HG02571 (cell line): ENCODE measurements around the gene NELFE.
"Not testable (repeated sequence)": the region's sequence is repeated elsewhere in the genome, so short reads cannot be mapped to it uniquely, and the experiment has no call there.

Experiments used
- ATAC-seq: cut with Tn5 transposase; IDR thresholded peaks from one replicate; pipeline ENCODE4 v1.9.1; 2021; ENCODE audit warnings: mild to moderate bottlenecking, moderate library complexity; ENCODE audit not compliant: unreplicated experiment

The NELFE gene

GRCh38 chr6:31952140-31952805 lies 6.5 kb downstream of the NELFE start:
- no peak for ATAC-seq

DNA sequence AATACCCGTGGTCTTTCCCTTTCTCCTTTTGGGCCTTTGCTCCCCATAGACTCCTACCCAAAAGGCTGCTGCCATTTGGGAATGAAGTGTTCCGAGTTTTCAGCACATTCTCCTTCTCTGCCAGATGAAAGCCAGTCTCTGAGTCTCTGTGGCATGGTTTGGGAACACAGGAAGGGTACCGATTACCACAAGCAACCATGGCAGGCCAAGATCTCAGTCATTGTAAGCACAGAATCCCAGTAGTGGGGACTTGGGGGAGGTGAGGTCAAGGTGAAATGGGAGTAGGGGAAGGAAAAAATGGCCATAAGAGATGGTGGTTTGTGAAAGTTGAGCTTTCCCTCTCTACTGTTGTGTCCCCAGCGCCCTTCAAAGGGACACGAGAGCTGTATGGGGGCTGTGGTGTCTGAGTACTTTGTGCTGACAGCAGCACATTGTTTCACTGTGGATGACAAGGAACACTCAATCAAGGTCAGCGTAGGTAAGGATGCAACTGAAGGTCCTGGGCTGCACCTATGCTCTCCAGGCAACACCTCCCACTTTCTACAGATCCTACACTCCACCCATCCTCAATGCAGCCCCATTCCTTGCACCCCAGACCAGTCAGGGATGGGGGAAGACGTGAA lies 8.7 kb downstream of the NELFE start:
- ATAC-seq = no peak

GRCh38 chr6:31948753-31949413 lies 9.9 kb downstream of the NELFE start:
- ATAC-seq = no peak

DNA sequence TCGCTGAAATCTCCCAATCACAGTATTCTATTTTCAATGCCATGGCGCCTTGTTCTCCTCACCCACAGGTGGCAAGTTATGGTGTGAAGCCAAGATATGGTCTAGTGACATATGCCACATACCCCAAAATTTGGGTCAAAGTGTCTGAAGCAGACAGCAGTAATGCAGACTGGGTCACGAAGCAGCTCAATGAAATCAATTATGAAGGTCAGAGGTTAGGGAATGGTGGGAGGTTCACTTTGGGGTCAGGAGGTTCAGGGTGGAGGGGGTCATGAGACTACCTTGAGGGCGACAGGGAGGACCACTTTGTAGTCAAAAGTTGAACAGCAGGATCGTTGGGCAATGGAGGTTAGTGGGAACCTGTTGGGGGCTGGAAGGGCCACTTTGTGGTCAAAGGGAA lies 10.5 kb downstream of the NELFE start:
- ATAC-seq = no peak

DNA sequence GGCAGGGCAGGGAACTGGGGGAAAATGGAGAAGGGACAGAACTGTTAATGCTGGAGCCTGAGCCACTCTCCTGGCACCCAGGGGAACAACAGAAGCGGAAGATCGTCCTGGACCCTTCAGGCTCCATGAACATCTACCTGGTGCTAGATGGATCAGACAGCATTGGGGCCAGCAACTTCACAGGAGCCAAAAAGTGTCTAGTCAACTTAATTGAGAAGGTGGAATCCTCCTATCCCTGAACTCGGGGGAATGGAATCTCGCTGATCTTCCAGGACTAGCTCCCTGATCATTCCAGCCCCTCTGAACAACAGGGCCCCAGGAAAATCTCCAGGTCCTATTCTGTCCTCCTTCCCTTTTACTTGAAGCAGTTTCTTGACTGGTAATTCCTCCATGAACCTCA lies 10.9 kb downstream of the NELFE start:
- ATAC-seq = no peak

DNA sequence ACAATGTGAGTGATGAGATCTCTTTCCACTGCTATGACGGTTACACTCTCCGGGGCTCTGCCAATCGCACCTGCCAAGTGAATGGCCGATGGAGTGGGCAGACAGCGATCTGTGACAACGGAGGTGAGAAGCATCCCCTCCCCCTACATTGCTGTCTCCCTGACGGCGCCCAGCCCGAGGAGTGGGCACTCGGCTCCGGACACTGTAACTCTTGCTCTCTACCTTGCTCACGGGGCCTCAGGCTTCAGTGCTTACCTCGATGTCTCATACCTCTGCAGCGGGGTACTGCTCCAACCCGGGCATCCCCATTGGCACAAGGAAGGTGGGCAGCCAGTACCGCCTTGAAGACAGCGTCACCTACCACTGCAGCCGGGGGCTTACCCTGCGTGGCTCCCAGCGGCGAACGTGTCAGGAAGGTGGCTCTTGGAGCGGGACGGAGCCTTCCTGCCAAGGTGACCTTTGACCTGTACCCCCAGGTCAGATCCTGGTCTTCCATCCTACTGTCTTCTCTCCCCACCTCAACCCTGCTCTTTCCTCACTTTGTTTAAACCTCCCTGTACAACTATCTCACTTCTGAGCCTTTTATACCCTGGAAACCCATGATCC lies 11.6 kb downstream of the NELFE start:
- no peak for ATAC-seq

DNA sequence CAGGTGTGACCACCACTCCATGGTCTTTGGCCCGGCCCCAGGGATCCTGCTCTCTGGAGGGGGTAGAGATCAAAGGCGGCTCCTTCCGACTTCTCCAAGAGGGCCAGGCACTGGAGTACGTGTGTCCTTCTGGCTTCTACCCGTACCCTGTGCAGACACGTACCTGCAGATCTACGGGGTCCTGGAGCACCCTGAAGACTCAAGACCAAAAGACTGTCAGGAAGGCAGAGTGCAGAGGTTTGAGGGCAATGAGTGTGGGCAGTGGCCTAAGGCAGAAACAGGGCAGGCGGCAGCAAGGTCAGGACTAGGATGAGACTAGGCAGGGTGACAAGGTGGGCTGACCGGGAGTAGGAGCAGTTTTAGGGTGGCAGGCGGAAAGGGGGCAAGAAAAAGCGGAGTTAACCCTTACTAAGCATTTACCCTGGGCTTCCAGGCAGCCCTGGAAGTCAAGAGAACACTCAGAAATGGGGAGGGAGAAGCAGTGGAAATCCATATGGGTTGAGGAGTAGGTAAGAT lies 12.3 kb downstream of the NELFE start:
- no peak for ATAC-seq

DNA sequence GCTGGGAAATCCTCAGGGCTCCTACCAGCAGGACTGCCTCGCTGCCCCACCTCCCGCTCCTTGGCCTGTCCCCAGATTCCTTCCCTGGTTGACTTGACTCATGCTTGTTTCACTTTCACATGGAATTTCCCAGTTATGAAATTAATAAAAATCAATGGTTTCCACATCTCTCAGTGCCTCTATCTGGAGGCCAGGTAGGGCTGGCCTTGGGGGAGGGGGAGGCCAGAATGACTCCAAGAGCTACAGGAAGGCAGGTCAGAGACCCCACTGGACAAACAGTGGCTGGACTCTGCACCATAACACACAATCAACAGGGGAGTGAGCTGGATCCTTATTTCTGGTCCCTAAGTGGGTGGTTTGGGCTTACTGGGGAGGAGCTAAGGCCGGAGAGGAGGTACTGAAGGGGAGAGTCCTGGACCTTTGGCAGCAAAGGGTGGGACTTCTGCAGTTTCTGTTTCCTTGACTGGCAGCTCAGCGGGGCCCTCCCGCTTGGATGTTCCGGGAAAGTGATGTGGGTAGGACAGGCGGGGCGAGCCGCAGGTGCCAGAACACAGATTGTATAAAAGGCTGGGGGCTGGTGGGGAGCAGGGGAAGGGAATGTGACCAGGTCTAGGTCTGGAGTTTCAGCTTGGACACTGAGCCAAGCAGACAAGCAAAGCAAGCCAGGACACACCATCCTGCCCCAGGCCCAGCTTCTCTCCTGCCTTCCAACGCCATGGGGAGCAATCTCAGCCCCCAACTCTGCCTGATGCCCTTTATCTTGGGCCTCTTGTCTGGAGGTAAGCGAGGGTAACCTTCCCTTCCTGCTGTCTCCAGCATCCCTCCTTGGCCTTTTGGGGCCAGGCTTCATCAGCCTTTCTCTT lies 13.0 kb downstream of the NELFE start, which contains the start of gene CFB:
CFB (plus strand) TSS at position 589 of the 863 bp plus-strand sequence; CDS start at position 716, 127 bp downstream.
- ATAC-seq = no peak

DNA sequence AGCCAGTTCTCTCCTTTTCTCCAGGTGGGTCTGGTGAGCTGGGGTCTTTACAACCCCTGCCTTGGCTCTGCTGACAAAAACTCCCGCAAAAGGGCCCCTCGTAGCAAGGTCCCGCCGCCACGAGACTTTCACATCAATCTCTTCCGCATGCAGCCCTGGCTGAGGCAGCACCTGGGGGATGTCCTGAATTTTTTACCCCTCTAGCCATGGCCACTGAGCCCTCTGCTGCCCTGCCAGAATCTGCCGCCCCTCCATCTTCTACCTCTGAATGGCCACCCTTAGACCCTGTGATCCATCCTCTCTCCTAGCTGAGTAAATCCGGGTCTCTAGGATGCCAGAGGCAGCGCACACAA lies 13.6 kb downstream of the NELFE start:
- ATAC-seq = no peak

- ATAC-seq = no peak
Measured at GRCh38 chr6:31943742-31944141, 15.0 kb downstream of the NELFE start.

- no peak for ATAC-seq
Measured at GRCh38 chr6:31940256-31940664, 18.5 kb downstream of the NELFE start.

- no peak for ATAC-seq
Measured at GRCh38 chr6:31935823-31936222, 22.9 kb downstream of the NELFE start.

- ATAC-seq = no peak
Measured at GRCh38 chr6:31935021-31935420, 23.8 kb downstream of the NELFE start.

DNA sequence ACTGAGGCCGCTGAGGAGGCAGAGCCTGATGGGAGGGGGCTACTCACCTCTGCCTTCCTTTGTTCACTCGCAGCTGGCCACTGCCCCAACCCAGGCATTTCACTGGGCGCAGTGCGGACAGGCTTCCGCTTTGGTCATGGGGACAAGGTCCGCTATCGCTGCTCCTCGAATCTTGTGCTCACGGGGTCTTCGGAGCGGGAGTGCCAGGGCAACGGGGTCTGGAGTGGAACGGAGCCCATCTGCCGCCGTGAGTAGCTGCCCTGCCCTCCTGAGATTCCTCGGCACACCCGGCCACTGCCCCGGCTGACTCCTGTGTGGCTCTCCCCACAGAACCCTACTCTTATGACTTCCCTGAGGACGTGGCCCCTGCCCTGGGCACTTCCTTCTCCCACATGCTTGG lies 25.2 kb downstream of the NELFE start:
- ATAC-seq = no peak

- not testable (repeated sequence) for ATAC-seq
Measured at GRCh38 chr6:31932137-31932536, 26.6 kb downstream of the NELFE start.

GRCh38 chr6:31930962-31931361 lies 27.8 kb downstream of the NELFE start:
- no peak for ATAC-seq

GRCh38 chr6:31928672-31928939 lies 30.2 kb downstream of the NELFE start:
- ATAC-seq = no peak

GRCh38 chr6:31927863-31928671 lies 30.7 kb downstream of the NELFE start:
- ATAC-seq = no peak

DNA sequence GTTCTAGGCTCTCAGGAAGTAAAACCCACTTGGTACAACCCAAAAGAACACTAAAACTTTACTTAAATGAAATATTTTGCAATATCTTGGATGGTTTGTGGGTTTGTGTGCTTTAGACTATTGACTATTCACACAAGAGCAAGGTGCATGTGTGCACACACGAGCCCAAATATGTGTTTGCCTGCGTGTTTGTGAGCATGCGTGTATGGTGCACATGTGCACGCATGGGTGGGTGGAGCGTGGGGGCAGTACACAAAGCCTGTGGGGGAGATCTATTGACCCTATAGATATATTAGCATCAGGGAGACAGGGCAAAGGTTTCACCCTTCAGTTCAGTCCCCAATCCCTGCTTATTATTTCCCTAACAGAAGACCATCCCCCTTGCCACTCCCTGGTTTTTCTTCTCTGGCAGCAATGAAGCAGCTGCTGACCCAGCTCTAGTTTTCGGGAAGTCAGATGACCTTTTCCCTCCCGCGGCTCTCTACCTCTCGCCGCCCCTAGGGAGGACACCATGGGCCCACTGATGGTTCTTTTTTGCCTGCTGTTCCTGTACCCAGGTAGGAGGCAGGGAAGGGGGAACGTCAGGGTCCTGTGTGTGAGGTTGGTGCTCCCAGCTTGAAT lies 31.4 kb downstream of the NELFE start, which contains the start of gene C2:
C2 (plus strand) TSS at position 476 of the 621 bp plus-strand sequence; CDS start at position 512, 36 bp downstream.
- no peak for ATAC-seq

- ATAC-seq = no peak
Measured at GRCh38 chr6:31922942-31923341, 35.8 kb downstream of the NELFE start.
